ENCODE data around the gene CWC25. TPM values are rescaled to one million over a fixed set of nuclear protein-coding genes. Genes with fewer than 3 reads are reported as not detected.
"Not testable (repeated sequence)": the region's sequence is repeated elsewhere in the genome, so short reads cannot be mapped to it uniquely, and the experiment has no call there.

CWC25 gene
- polyA plus RNA-seq, 1 donor, result 28.1 TPM

DNA sequence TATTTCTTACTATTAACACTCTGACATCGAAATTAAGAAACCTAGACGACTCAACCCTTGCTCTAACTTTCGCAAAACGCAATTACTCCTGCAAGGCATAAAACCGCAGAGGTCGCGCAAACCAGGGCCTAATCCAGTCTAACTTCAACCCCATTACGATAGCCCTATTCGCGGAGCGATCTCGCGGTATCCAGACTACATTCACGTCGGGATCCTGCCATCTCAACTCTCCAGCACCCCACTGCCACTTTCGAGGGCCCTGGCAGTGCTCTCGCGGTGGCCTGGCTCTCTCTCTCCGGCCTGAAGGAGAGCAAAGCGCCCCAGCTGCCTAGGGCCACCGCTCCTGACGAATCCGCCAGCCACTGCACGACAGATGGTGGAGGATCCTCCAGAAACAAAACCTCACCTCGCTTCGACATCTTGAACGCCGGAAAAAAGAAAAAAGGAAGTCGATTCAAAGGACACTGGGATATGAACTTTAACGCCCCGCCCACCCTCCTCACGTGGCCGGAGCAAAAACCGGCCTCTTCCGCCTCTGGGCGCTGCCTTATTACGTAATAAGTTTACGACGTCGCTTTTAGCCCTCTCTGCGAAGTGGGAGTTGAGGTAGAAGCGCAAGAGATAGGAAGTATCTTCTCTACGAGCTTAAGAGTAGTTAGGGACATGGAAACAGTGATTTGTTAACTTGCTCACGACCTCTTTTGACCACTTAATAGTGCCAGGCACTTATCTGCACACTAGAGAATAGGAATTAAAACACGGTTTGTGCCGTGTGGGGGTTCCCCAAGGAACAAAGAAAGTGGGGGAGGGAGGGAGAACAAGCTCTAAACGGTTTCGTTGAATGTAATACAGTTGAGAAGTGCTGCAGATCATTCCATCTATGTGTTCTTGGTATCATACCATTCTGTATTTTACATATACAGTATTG lies 28.4 kb upstream of the CWC25 start, which contains the start of gene RPL23:
RPL23 (minus strand) TSS at position 430 of the 928 bp plus-strand sequence; CDS start at position 419, 11 bp downstream.
- peak; percentile 98 for DNase-seq

DNA sequence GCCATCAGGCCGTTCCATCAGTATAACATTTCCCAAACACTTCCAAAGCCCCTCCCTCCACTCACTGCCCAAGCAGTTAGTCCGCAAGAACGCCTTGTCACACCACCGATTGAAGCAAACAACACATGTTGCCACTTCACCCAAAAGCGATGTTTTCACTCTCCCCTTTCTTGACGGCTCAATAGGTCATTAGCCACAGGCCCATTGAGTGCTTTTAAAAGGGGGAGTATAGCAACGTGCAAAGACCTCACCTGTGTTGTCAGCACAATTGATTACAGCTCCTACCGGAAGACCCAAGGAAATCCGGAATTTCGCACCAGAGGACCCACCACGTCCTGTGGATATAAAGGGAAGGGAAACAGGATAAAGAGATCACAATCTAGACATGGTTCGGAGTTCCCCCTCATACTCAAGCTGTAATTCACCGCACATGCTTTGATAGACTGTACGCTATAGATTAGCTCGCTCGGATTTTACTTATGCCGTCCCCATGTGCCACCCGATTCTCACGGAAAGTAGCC lies 27.7 kb upstream of the CWC25 start:
- no peak for DNase-seq

DNA sequence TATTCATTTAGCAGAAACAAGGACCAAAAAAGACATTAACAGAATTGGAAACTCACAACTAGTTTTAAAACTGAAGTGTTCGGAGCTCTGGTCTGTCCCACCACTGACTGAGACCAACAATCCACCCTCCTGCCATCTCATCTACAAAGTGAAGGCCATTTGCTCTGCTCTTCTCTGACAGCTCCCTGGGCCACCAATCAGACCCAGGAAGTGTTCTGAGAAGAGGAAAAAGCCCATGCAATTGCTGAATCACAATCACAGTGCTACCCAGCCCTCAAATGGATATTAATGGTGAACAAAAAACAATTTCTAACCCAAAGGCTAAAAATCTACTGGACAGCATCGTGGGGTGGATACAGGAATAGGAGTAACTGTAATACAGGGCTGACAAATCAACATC lies 26.3 kb upstream of the CWC25 start:
- no peak for DNase-seq

DNA sequence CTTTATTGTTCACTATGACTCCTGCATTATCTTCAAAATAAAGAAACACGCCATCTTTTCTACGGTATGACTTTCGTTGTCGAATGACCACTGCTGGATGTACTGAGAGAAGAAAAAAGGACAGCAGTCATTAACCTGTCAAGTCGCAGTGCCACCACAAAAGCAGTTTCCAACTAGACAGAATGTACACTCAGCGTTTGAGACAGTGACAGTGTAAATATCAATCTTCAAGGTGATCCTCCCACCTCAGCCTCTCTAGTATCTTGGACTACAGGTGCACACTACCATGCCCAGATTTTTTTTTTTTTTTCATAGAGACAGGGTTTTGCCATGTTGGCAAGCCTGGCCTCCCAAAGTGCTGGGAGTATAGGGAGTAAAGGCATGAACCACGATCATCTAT lies 25.3 kb upstream of the CWC25 start:
- no peak for DNase-seq

DNA sequence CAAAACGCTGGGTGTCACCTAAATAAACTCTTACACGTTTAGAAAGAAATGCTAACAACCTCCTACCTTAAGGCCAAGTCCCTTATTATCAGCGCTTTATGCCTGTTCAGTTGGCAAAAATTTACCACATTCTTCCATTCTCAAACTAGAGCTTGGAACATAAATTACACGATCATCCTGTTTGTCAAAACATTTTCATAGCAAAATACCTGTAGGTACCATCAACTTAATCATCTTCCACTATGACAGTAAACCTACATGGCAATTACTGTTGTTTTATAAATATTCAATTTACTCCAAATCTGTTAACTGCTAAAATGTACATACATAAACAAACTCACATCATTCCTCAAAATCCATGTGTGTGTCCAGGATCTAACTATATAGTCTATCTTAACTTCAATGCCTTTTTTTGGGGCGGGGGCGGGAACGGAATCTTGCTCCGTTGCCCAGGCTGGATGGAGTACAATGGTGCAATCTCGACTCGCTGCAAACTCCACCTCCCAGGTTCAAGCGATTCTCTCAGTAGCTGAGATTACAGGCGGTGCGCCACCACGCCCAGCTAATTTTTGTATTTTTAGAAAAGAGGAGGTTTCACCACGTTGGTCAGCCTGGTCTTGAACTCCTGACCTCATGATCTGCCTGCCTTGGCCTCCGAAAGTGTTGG lies 24.0 kb upstream of the CWC25 start:
- DNase-seq, result no peak

DNA sequence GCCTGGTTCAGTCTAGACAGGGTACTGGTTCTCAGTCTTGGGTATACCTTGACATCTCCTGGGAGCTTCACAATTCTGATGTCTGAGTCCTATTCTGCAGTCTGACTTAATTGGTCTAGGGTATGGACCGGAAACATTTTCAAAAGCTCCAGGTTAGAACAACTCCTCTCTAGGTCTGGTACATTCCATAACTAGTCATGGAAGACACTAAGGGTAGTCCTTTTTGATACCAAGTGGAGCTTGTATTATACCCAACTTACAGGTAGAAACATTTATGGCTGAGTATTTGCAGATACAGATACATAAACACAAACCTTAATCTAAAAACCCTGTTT lies 23.4 kb upstream of the CWC25 start:
- DNase-seq, result no peak

DNA sequence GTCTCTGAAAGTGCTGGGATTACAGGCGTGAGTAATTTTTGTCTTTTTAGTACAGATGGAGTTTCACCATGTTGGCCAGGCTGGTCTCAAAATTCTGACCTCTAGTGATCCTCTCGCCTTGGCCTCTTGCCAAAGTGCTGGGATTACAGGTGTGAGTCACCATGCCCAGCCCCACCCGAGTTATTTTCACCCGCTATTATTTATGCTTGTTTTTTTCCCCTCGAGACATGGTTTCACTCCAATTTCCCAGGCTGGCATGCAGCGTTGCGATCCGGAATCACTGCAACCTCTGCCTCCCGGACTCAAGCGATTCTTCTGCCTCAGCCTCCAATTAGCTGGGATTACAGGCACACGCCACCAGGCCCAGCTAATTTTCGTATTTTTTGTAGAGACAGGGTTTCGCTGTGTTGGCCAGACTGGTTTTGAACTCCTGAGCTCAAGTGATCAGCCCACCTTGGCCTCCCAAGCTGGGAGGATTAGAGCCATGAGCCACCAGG lies 19.2 kb upstream of the CWC25 start:
- no peak for DNase-seq

DNA sequence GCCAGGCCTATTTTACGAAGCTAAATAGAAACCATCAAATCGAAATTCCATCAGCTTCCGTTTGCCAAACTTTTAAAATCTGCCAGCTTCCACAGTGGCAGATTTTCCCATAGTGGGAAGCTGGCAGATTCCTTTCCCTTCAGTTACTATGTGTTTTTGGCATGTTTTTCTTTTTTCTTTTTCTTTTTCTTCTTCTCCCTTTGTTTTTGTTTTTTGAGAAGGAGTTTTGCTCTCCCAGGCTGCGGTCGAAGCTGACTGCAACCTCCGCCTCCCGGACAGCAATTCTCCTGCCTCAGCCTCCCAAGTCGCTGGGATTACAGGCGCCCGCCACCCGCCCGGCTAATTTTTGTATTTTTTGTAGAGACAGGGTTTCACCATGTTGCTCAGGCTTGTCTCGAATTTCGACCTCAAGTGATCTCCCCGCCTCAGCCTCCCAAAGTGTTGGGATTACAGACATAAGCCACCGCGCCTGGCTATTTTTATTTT lies 684 bp upstream of the CWC25 start:
- DNase-seq, result no peak

DNA sequence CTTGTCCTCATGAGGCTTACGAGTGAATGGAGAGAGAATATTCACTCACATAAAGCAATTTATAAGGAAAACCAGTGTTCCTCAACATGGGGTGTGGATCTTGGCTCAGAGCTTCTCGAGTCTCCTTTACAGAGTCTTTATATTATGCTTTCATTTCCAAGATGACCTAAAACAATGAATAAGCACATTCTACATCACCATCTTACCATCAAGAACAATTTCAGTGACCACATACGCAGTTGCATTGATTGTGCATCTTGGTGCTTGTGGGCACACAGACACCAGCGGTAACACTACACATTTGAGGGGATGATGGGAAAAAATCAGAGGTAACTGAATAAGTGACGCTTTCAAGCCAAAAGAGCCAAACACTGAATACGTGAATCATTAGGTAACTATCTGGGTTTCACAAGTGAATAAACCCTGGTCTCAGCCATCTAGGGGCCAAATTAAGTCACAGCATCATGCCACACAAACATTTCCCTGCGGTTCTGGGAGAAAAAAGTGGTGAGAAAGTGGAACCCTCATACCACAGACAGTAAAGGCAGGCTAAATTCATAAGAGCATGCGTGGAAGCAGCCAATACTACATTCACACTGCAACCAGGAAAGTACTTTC lies 9.4 kb downstream of the CWC25 start:
- no peak for DNase-seq

DNA sequence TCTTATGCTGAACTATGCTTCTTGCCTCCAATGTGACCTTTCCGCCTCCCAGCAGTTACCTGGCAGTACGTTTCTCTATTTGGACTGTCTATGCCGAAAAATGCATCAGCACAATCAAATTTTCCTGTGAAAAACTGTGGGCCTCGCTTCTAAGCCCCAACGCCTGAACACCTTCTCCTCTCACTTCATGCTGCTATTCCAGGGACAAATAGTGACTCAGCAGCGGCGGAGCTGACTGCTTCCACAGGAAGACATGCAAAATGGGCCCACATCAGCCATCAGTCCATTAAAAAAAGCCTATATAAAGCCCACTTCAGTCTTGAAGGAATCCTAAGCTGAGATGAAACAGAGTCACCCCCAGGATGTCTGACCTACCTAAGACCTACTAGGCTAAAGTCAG lies 15.3 kb downstream of the CWC25 start:
- DNase-seq, result no peak

DNA sequence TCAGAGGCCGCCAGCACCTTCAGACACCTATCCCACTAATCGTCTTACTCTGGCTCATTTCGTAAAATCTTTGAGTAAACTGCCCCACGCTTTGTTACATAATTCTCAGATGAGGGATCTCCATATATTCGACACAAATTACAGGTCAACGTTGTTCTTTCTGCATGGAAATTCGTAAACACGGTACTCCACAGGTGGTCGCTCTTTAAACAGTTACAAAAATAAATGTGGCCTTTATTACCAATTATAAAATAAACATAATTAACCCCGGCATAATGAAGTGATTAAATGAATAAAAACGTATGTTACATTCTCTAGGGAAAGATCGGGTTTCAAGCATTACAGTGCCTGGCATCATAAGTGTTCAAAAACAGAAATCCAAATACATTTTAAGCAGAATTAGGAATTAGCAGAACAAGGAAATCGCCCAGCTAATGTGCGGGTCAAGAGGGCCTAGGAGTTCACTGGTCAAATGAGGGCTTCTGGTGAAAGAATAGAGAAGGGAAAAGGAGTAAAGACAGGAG lies 24.8 kb downstream of the CWC25 start:
- DNase-seq, result no peak

DNA sequence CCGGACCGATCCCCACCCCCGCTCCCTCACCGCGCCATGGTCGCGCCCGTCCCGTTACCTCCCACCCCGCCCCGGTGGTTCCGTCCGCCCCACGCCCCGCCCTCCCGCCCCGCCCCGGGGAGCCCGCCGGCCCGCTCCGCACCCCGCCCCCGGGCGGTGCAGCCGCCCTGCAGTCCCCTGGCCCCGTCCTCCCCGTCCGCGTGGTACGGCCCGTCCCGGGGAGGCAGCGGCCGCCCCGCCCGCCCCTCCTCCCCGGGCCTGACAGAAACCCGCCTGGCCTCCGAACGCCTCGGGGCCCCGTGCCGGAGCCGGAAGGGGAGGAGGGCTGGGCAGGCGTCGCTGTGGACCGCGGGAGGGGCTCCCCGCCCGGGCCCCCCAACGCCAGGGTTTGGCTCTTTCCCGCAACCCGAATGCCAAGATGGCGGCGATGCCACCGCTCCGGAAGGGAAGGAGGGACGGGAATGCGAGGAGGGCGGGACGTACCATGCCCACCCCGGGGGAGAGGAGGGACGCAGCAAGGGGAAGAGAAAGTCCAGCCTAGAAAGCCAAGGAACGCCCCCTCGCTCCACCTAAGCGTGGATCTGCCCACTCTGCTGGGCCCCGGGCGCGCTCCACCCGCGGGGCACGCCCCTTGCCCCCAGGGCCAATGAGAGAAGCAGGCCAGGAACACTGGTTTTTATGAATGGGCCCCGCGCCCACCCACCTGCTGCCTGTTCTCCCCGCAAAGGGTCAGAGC lies 25.5 kb downstream of the CWC25 start, which contains the start of gene PIP4K2B:
PIP4K2B (minus strand) TSS at position 56 of the 736 bp plus-strand sequence. CDS start 132 bp downstream, outside the sequence.
- peak; percentile 96 for DNase-seq

DNA sequence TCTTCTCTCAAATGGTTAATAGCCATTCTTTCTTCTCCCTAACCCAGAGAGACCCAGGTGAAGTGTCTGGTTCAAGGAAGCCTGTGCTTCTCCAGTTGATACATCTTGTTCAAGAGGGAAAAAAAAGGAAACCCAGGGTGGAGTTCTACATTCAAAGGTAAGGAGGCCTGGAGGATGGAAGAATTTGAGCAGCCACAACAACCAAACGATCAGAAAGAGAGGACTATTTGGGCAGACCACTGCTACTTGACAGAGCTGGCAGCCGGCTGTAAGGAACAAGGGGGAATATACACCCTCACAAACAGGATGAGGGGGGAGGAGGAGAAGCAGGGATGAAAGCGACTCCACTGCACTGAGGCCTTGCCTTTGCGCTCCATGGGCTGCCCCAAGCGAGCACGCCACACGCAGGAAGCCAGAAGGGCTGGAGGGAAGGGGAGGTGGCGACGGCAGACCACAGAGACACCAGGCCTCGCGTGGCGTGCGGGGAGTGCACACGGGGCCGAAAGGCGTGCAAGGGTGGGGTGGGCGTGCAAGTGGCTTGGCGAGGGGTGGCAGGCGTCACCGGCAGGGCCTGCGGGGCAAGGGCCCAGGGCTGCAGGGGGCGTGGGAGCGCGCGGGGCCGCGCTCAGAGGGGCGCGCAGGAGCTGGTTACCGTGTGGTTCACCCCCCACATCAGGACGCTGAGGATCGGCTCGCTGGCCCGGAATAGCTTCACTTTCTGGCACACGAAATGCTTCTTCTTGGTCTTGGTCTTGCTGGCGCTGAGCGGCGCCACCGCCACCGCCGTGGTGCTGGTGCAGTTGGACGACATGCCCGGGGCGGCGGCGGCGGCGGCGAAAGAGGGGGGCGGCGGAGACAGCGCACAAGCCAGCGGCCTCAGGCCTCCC lies 26.3 kb downstream of the CWC25 start:
- peak; percentile 34 for DNase-seq

DNA sequence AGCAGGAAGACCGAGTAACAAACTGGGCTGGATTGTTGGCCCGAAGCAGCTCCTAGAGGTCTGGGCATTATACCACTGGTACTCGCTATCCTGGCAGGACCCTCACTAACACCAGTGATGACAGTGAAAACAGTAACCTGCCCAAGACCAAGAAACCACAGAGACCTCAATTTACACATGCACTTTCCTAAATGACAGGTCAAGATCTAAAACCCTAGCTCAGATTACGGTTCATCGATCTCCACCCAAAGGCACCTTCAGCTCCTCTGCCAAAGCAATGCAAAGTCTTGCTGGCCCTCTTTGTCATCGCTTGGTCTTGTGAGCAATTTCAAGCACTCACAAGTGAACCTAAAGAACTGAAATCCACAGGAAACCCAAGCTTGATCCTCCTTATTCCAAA lies 27.3 kb downstream of the CWC25 start:
- DNase-seq, result no peak

DNA sequence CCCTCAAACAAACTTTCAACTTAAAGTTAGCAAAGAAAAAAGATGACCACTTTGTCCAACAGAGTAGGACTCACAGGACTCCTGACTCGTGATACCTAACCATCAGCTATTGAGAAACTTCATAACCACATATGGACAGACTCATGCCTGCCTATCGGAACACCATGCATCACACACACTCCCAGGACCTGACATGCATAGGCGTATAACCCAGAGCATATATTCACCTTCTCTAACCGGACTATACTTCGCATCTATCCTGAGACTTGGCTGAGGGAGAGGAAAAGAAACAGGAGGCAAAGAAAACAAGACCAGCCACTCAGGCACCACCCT lies 28.0 kb downstream of the CWC25 start:
- DNase-seq, result no peak

DNA sequence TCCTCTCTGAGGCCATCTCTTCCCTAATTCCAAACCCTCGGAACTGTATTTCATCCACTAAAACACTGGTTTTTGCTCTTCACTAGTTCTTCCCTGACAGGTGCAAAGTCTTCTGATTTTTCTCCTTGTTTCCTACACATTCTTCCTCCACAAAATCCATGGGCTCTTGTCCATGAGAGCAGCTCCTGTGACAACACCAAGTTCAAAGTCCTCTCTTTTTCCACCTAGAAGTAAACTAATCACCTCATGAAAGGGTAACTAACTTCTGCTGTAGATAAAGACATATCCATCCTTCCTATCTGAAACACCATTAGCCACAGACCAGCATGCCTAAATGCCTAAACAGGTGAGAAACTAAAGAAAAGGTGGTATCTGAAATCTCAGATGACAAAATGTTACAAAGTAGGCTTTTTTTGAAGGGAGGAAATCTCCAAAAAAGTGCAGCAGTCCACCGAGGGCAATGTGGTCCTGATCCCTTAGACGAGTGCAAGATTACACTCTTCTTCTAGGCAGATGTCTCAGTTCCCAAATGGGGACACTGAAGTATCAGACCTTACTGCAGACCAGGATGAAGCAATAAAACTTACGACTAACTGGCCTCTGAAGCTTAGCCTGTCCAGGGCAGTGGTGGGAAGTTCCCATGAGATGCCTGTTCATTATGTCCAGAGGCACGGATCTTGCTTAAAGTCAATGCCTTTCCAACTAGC lies 28.5 kb downstream of the CWC25 start:
- DNase-seq, result no peak

DNA sequence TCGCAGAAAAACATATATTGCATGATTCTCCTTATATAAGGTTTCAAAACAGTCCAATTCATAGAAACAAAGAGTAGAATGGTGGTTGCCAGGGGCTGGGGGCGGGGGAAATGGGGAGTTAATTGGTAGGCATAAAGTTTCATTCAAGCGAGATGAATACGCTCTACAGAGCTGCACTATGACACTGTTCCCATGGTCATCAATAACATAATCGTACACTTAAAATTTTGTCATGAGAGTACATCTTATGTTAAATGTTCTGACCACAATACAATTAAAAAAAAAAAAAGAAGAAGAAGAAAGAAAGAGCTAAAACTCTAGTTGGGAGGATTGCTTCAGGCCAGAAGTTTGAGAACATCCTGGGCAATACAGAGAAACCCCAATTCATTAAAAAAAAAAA lies 30.9 kb downstream of the CWC25 start:
- no peak for DNase-seq

DNA sequence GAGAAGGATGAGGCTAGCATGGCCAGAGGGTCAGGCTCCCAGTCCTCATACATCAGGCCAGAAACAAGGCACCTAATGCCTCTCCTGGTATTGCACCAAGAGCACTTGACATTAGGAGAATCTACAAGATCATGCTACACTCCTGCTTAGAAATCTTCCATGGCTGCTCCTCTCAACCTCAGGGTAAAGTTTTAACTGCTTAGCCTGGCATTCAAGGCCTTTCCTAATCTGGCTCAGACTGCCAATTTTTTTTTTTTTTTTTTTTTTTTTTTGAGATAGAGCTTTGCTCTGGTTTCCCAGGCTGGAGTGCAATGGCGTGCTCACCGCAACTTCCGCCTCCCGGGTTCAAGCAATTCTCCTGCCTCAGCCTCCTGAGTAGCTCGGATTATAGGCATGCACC lies 34.0 kb downstream of the CWC25 start:
- no peak for DNase-seq

DNA sequence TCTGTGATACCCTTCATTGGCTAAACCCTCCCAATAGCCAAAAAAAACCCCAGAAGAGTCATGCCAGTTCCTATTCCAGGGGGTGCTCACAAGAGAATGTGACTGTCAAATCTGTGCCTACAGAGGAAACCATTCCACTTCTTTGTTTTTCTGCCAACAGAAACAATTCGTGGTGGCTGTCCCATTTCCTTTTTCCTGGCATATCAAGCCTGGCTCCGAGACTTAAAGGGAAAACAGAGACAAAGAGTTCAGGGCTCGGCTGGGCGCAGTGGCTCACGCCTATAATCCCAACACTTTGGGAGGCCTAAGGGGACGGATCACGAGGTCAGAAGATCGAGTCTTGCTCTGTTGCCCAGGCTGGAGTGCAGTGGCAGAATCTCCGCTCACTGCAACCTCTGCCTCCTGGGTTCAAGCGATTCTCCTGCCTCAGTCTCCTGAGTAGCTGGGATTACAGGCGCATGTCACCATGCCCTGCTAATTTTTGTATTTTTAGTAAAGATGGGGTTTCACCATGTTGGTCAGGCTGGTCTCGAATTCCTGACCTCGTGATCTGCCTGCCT lies 34.9 kb downstream of the CWC25 start:
- not testable (repeated sequence) for DNase-seq

Data from left kidney (tissue), 2 donors.